Progenitor cell of endocrine pancreas (in vitro differentiated cells): ENCODE data around the gene HKDC1. TPM values are rescaled to one million over a fixed set of nuclear protein-coding genes. Genes with fewer than 3 reads are reported as not detected.

ENCODE experiments used
- DNase-seq: peaks from one replicate; pipeline ENCODE4 v3.0.0; 2021; ENCODE audit warnings: low spot score; ENCODE audit not compliant: unreplicated experiment
- H3K27ac Mint-ChIP-seq: 2 replicates; pipeline ENCODE4 v1.8.0; 2021; ENCODE audit warnings: mild to moderate bottlenecking, moderate library complexity, mixed read lengths
- H3K27me3 Mint-ChIP-seq: 2 replicates; pipeline ENCODE4 v1.8.0; 2021; ENCODE audit warnings: mixed read lengths
- H3K36me3 Mint-ChIP-seq: 2 replicates; pipeline ENCODE4 v1.8.0; 2022; ENCODE audit warnings: mixed read lengths; ENCODE audit not compliant: insufficient read depth
- H3K4me1 Mint-ChIP-seq: 2 replicates; pipeline ENCODE4 v1.8.0; 2021; ENCODE audit warnings: low read depth, mixed read lengths
- H3K4me3 Mint-ChIP-seq: 2 replicates; pipeline ENCODE4 v1.8.0; 2021; ENCODE audit warnings: low read depth, mild to moderate bottlenecking, moderate library complexity, mixed read lengths
- H3K9me3 Mint-ChIP-seq: 2 replicates; pipeline ENCODE4 v1.8.0; 2021; ENCODE audit warnings: low read depth, mixed read lengths
- CTCF ChIP-seq: fragments of 200-600 bp; sonication (generic); IDR thresholded peaks from one replicate; pipeline ENCODE4 v1.5.0; 2021; ENCODE audit warnings: antibody characterized with exemption, mild to moderate bottlenecking; ENCODE audit not compliant: unreplicated experiment
- total RNA-seq: library from RNA; stranded (reverse); gene quantifications from 2 replicates; pipeline ENCODE4 v1.2.1, GENCODE V29; 2021

Gene HKDC1
- total RNA-seq, 1 donor from 2014 or later = 4.1 TPM

GRCh38 chr10:69230128-69230527, 10.0 kb downstream of the HKDC1 start:
- Mint-ChIP-seq H3K27me3 (peaks cover 14% of the 10 kb centered on the region), H3K36me3 (no peaks in the 10 kb centered on the region), H3K4me3 (no peak overlapping the region), H3K4me1 (peaks cover 3% of the 10 kb centered on the region), H3K9me3 (no peaks in the 10 kb centered on the region), H3K27ac (no peak overlapping the region)
- no peak for TF ChIP-seq CTCF
- DNase-seq = no peak

- DNase-seq = no peak
- Mint-ChIP-seq H3K9me3 (no peaks in the 10 kb centered on the region), H3K4me1 (peaks cover 3% of the 10 kb centered on the region), H3K36me3 (no peaks in the 10 kb centered on the region), H3K27ac (no peak overlapping the region), H3K4me3 (no peak overlapping the region), H3K27me3 (peaks cover 14% of the 10 kb centered on the region)
- TF ChIP-seq CTCF = no peak
Measured at GRCh38 chr10:69232252-69232651, 12.1 kb downstream of the HKDC1 start.

GRCh38 chr10:69232736-69233480, 12.8 kb downstream of the HKDC1 start:
- Mint-ChIP-seq H3K36me3 (no peaks in the 10 kb centered on the region), H3K27ac (no peak overlapping the region), H3K9me3 (no peaks in the 10 kb centered on the region), H3K27me3 (peaks cover 18% of the 10 kb centered on the region), H3K4me1 (peaks cover 3% of the 10 kb centered on the region), H3K4me3 (no peak overlapping the region)
- no peak for DNase-seq
- TF ChIP-seq CTCF = no peak

GRCh38 chr10:69234447-69234846, 14.3 kb downstream of the HKDC1 start:
- no peak for DNase-seq
- no peak for TF ChIP-seq CTCF
- Mint-ChIP-seq H3K27me3 (peaks cover 23% of the 10 kb centered on the region), H3K27ac (no peak overlapping the region), H3K4me1 (peaks cover 3% of the 10 kb centered on the region), H3K36me3 (no peaks in the 10 kb centered on the region), H3K9me3 (no peaks in the 10 kb centered on the region), H3K4me3 (no peak overlapping the region)

- H3K27ac Mint-ChIP-seq = no peak overlapping the region
- H3K4me1 Mint-ChIP-seq = peaks cover 3% of the 10 kb centered on the region
- H3K27me3 Mint-ChIP-seq = peaks cover 13% of the 10 kb centered on the region
- H3K9me3 Mint-ChIP-seq = no peaks in the 10 kb centered on the region
- H3K36me3 Mint-ChIP-seq = no peaks in the 10 kb centered on the region
- peak; percentile 81 for DNase-seq
- no peak overlapping the region for H3K4me3 Mint-ChIP-seq
- peak; percentile 97 for TF ChIP-seq CTCF
Measured at GRCh38 chr10:69237528-69238159, 17.5 kb downstream of the HKDC1 start.
